Subcutaneous adipose tissue (tissue), 4 donors: ENCODE measurements around the gene ERN1. TPM values are rescaled to one million over a fixed set of nuclear protein-coding genes. Genes with fewer than 3 reads are reported as not detected.
A peak's percentile ranks its signal among the peaks of the same experiment; 100 is the strongest.

Source experiments
- CTCF ChIP-seq: fragments of 450-650 bp; IDR thresholded peaks from one replicate; pipeline ENCODE4 v1.5.1; 2016; ENCODE audit warnings: low read depth, mild to moderate bottlenecking, control low read depth, antibody characterized with exemption, moderate library complexity
- total RNA-seq, 4 donors: library from RNA; depleted of rRNA; stranded (reverse); fragments of >200 nt; gene quantifications; one replicate each; pipeline ENCODE4 v1.1.0, GENCODE V29; 2016

Gene ERN1
- total RNA-seq, 4 donors from 2014 or later, result 9.6 to 13.1 (median 11.7) TPM

DNA sequence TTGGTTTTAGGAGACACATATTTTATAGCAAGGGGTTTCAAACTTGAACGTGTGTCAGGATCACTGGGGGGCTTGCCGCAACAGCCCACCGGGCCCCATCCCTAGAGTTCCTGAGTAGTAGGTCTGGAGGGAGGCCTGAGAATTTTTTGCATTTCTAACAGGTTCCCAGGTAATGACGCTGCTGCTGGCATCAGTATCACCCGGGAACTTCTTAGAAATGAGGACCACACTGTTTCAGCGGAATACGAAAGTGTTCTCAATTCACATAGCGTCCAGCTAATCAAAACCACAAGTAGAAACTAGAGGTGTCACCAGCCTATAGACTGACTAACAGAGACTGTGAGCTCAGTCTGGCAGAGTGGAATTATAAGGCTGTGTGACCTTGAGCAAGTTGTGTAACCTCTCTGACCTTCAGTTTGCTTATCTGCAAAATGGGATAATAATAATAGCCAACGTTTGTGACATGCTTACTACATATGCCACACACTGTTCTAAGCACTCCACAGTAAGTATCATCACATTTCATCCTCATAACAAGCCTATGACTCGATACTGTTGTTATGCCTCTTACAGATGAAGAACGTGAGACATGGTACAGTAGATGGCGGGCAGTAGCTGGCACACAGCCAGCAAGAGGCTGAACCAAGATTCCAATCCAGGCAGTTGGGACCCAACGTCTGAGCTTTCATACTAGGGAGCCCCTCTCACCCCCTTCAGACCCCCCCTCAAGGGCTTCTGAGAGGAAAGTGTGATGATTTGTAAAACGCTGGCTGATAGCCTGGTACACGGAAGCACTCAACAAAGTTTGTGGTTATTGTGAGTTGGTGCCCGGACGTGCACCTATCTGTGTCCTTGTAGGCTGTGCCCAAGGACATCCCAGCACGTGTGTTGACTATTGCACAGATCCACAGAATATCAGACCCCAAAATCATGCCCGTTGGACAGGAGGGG, 104.9 kb downstream of the ERN1 start:
- no peak for TF ChIP-seq CTCF

DNA sequence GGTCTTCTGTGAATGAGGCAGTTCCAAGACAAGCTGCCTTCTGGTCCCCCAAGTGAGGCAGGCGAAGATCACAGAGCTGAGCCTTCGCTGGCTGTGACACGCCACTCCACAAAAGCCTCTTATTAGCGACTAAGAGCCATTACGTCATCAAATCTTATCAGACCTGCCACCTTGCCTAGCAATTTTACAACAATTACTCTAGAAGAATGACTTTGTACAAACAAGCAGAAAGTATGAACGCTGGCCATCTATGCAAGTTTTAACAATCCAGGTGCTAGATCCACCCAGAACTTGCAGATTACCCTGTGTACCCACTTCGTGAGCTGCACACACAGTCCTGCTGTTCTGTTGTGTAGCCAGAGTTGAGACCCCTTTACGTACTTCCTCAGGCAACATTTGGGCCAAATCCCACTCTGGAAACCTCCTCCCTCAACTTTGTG, 105.7 kb downstream of the ERN1 start:
- no peak for TF ChIP-seq CTCF

DNA sequence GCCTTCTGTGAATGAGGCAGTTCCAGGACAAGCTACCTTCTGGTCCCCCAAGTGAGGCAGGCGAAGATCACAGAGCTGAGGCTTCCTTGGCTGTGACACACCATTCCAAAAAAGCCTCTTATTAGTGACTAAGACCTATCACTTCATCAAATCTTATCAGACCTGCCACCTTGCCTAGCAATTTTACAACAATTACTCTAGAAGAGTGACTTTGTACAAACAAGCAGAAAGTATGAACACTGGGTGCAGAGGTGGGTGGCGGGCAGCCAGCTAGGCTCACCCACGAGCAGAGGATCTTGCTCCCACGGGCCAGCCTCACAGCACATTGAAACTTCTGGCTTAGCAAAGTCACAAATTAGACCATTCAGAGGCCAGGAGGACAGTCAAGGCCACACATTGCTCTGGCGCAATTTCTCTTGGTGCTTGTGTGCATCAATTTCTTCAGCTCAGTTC, 107.3 kb downstream of the ERN1 start:
- no peak for TF ChIP-seq CTCF

DNA sequence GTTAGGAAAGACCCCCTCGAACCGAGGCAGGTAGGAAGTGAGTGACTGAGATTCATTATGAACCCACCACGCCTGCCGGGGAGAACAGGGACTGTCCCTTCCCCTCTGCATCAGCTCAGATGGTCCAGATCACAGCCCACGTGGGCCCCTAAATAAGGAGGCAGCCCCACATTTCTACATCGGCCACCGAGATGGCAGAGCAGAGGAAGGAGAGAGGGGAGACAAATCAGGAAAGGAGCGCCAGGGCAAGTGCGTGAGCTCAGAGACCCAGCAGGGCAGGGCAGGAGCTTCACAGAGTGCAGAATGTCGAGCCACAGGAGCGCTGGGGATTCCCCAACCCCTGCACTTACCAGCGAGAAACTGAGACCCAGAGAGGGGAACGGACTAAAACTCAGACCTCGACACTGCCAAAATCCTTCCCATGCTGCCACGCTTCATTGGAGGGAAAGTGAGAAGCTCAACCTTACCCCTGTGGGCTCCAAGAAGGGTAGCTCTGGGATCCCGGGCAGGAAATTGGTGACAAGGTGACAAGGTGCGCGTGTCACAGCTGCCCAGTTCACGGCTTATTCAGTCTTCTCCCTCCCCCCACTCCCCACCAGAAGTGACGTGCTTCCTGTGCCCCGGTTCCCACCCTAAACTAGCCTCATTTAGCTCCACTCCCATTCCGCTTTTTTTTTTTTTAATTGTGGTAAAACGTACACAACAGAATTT, 109.7 kb downstream of the ERN1 start, which contains the start of gene ICAM2:
ICAM2 (minus strand) TSS at position 578 of the 711 bp plus-strand sequence. CDS start 13,942 bp downstream, outside the sequence.
- TF ChIP-seq CTCF, result no peak

GRCh38 chr17:64017381-64017980, 112.5 kb downstream of the ERN1 start:
- peak; percentile 41 for TF ChIP-seq CTCF

GRCh38 chr17:64016974-64017373, 113.0 kb downstream of the ERN1 start:
- no peak for TF ChIP-seq CTCF
